HG03520 (cell line): ENCODE measurements around the gene SMYD5.
A peak's percentile ranks its signal among the peaks of the same experiment; 100 is the strongest.
"Not testable (repeated sequence)": the region's sequence is repeated elsewhere in the genome, so short reads cannot be mapped to it uniquely, and the experiment has no call there.

ENCODE experiments used
- ATAC-seq: cut with Tn5 transposase; IDR thresholded peaks from one replicate; pipeline ENCODE4 v1.9.1; 2021; ENCODE audit warnings: mild to moderate bottlenecking, moderate library complexity; ENCODE audit not compliant: unreplicated experiment

Gene SMYD5

DNA sequence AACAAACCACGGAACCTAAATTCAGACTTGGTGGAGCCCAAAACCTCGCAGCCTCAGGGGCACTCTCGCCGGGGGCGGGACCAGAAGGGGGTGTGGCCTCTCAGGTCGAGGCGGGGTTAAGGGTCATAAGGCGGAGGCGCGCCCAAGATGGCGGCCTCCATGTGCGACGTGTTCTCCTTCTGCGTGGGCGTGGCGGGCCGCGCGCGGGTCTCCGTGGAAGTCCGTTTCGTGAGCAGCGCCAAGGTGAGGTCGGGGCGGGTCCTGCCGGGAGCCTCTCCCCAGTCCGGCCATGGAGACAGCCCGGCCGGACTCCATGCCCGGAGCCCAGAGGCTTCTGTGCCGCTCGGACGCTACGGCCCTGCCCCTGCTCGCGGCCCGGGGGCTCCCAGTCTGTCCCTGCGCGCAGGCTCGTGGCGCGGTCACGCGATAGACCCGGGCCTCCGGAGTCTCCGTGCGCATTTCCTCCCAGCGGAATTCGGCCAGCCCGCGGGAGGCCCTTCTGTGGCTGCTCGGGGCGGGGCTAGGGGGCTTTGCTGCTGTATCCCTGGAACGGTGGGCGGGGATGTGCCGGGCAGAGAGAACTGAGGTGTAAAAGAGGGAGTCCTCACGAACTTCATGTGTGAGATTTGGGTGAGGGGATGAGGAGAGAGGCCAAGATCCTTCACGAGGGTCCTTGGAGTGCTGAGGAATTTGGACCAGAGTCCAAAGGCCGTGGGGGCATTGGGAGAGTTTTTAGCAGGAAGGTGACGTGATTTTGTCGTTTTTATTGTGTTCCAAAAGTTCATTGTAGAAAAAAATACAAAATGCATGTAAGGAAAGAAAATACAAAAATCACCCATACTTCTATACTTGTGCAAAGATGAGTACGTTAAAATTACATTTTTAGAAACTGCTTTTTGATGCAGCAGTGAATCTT lies at the start of gene SMYD5:
Gene SMYD5 (plus strand): TSS at position 126 of the 916 bp plus-strand sequence. CDS start 22 bp downstream, at position 148.
- peak; percentile 89 for ATAC-seq

DNA sequence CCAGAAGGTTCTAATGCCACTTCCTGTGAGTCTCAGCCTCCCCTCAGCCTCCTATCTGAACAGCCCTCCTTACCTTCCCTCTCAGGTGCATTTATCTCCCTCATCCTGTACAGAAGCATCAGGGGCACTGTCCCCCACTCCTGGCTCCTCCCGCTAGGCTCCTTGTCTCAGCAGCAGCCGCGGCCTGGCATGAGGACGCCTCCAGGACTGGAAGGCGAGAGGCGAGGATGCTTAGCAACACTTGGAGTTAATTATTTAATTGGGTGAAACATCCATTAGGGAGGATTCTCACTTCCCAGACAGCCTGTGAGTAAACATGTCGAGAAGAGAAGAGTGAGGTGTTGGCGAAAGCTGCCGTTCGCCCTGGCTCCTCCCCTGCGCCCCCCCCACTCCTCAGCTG lies 48.1 kb upstream of the SMYD5 start:
- not testable (repeated sequence) for ATAC-seq

DNA sequence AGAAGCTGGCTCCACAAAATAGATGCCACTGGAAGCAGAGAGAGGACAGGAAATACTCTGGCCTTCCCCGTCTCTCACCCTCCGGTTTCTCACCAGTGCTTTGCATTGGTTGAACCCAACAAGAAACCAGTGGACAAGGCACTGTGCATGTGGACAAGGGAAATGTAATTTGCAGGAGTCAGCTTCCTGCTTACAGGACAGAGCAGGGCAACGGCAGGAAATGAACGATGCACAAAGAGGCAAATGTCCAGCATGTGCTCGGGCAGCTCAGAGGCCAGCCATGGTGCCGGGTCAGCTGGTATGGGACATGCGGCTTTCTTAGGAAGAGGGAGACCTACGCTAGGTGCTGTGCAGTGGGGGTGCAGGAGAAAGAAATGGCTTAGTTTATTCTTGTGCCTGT lies 47.2 kb upstream of the SMYD5 start:
- not testable (repeated sequence) for ATAC-seq

DNA sequence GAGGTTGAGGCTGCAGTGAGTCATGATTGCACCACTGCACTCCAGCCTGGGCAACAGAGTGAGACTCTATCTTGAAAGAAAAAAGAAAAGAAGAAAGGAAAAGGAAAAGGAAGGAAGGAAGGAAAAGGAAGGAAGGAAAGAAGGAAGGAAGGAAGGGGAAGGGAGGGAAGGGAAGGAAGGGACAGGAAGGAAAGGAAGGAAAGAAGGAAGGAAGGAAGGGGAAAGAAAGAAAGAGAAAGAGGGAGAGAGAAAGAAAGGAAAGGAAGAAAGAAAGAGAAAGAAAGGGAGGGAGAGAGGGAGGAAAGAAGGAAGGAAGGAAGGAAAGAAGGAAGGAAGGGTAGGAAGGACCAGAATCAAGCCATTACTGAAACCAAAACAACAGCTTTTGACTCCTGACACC lies 45.7 kb upstream of the SMYD5 start:
- not testable (repeated sequence) for ATAC-seq

DNA sequence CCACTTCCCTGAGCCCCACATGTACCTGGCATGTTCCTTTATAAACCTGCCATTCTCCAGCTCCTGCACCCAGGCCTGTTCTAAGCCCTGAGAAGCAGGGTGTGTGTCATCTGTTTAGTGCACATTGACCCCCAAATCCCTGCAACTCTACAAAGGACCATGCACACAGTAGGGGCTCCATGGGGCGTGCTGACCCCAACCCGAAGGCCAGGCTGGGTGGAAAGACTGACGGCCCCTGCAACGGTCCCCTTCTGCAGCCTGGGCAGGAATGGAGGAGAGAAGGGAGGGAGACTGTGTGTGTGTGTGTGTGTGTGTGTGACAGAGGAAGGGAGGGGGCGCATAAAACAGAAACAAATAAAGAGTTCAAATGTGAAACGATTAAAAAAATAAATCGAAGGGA lies 43.7 kb upstream of the SMYD5 start:
- not testable (repeated sequence) for ATAC-seq

DNA sequence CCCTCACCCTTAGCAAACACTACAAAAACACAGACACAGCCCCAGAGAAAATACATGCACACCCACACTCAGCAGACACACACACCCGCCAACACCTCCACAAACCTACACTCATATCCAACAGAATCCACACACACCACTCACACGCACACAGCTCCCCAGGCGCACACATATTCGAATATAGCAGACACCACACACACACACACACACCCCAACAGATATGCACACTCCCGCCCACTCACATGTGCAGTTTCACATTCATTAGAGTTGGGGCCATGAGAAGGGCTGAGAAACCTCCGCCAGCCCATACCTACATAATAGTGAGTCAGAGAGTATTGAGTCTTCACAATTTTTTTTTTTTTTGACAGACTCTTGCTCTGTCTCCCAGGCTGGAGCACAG lies 41.1 kb upstream of the SMYD5 start:
- peak; percentile 62 for ATAC-seq

DNA sequence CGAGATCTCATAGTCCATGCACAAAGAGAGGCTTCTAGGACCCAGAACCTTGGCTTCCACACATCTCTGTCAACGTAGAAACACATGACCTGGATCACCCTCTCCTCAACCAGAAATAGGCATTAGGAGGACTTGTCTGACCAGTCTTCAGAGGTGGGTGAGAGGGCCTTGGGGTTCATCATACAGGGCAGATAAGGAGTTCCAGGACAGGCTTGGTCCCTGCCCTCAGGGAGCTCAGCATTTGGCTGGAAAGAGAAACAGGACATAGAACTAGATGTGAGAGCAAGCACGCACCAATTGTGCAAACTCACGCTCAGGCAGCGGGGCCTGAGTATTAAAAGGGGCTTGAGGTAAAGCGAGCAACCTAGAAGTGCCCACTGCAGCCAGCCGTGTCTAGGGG lies 40.3 kb upstream of the SMYD5 start:
- ATAC-seq: no peak

DNA sequence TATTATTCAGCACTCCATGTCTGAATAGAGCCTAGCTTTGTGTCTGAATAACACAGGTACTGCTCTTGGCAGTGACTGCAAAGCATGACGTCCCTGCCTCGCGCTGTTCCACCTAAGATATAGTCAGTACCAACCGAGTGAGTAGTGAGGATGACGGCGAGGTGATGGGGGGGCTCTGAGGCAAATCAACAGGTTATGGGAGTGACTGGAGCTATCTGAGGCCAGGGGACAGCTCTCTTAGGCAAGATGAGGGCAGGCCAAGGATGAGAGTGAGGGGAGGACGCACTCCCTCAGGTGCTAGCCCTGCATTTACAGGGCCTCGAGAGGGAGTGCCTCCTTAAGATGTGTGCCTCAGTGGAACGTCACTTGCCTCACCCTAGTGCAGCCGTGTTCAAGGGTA lies 39.8 kb upstream of the SMYD5 start:
- ATAC-seq: no peak

DNA sequence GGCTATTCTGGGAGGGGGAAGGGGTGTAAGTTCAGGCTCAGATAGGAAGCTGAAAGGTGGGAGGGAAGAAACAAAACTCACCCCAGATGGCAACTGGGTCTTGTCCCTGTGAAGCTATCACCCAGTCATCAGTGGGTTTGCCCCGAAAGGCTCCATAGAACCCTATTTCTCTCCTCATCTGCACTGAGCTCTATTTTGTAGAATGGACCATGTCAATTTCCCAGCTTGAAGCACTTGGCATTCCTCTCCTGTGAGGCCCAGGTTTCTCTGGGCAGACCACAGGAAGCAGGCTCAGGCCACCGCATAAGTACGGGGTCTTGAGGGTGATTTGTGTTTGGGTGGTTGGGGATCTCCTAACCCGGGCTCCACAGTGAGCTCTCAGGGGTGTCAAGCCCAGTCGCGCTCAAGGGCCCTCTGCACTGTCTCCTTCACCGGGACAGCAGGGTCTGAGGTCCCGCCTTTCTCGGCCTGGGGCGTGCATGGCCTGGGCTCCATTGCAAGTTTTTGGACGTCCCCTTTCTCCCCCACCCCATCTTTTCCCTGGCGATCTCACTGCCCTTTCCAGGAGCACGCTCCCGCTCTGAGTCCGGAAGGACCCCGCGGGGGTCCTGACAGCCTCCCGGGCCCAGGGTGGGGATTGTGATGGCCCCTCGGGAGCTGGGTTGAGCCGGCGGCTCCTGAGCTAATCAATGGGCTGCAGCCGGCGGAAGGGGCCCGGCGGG lies 38.9 kb upstream of the SMYD5 start:
- no peak for ATAC-seq

DNA sequence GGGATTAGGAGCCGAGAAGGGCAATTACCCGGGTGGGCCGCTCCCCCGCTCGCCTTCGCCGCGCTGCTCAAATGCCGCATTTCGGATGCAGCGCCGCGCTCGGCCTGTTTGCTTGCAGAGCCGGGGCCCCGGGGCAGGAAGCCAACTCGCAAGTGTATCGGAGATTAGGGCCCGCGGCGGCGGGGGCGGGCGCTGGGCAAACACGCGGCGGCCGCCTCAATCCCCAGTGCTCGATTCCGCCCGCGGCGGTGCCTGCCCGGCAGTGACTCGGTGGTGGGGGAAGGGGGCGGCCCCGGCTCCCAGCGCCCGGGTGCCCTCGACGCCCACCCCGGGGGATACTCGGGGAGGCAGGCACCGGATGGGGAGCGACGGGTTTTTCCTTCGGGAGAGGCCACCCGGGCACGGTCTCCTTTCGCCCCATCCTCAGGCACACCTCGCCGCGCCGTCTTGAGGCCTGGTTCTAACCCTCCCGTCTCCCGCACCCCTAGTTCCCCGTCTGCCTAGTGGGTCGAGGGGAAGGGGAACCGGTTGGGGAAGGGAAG lies 38.3 kb upstream of the SMYD5 start:
- ATAC-seq: no peak

DNA sequence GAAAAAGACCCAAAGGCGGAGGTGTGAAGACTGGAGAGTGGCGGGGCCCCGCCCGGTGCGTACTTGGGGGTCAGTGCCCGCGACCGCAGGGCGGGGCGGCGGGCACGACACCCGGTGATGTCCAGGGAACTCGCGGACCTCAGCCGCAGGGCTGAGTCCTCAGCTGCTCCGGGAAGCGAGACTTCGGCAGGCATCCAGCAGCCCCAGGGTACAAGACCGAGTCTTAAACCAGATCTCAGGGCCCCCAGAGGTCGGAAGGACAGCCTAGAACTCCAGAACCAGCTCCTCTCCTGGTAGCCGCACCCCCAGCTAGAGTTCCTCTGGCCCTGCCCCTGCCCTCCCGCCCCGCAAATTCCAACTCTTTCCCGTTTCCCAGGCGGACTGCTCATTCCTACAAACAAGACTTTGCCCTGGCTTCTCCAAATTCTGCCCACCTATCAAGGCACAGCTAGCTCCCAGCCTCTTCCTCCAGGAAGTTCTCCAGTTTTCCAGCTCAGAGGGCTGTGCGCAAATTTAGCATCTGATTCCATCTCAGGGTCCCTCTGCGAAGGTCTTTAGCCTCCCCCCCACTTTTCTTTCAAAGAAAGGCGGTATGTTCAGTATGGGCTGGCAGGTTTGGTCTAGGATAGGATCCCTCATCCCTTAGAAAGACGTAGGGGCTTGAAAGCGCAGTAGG lies 37.7 kb upstream of the SMYD5 start:
- ATAC-seq: no peak

DNA sequence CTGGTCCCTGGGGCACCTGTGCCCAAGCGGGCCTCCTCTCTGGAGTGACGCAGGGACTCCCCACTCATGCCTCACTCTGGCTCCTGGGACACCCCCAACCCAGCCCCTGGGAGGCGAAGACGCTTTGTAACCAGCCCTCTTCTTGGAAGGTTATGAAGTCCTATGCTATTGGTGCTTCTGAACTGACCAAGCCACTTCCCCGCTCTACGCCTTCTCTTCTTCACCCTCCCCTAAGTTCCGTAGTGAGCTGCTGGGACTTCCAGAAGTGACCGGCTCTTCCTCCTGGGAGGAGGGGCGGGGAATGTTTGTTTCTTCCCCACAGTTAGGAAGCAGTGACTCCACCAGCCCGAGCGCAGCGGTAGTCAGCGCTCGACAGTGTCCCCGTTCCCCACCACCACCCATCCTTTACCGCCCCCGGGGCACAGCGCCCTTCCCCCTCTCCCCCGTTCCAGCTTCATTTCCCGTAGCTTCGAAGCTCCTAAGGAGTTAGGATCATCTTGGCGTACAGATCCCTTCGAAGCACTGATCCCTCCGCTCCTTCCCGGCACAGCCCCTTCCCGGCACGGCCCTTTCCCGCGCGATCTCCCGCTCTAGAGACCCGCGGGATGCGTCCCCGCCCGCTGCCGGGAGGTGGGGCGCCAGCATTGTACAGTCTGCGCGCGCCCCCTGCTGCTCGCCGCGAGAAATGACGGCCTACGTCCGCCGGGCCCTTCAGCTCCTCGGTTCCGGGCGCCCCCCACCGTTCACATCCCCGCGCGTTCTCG lies 37.0 kb upstream of the SMYD5 start:
- ATAC-seq: peak; percentile 71

DNA sequence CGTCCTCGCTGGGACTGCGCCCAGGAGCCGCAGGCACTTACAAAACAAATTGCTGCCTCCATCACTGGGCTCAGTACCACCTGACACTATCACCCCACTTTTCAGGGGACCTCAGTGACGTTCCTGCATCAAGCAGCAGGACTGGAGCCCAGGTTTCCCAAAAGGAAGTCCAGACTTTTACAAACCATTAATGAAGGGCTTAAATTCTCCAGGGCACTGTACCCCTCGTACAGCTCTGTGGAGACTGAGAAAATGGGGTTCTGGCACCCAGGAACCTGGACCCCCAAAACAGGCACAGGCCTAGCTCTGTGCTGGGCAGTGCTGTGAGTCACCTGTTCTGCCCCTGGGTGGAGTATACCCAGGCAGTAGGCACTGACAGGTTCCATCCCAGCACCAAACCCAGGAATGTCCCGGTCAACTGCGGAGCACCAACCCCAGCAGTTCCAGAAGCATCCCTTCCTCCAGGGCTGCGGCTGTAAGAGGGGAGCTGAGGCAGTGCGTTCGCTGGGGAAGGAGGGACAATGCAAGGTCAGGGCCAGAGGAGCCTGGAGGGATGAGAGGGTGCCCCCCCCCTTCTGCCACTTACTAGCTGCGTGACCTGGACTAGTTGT lies 36.3 kb upstream of the SMYD5 start:
- no peak for ATAC-seq

DNA sequence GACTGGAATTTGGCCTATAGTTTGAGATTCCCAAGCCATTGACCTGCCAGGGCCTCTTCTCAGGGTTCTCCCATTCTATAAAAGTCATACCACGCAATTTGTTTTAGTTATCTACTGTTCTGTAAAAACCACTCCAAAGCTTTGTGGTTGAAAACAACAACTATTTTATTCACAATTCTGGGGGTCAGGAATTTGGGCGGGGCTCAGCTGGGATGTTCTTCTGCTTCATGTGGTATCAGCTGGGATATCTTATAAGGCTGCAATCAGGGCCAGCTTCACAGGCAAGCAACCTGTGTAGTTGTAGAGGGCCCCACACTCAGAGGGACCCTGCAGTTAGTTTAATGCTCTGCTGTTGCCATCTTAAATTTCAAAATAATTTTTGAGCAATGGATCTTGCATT lies 28.1 kb upstream of the SMYD5 start:
- no peak for ATAC-seq

DNA sequence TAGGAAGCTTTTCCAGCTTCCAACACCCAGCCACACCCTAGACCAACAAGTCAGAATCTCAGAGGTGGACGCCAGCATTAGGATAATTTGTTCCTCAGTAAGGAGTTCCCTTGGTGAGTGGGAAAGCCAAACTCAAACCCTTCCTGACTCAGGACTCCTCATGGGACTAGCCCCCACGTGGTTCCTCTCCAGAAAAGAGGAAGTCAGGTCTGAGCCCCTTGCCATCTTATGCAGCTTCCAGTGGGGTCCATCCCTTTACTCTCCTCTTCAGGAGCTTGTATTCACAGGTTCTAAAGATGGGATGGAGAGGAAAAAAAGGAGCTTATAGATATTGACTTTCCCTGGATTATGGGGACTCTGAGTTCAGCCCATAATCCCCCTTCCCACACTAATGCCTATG lies 26.5 kb upstream of the SMYD5 start:
- ATAC-seq: no peak

DNA sequence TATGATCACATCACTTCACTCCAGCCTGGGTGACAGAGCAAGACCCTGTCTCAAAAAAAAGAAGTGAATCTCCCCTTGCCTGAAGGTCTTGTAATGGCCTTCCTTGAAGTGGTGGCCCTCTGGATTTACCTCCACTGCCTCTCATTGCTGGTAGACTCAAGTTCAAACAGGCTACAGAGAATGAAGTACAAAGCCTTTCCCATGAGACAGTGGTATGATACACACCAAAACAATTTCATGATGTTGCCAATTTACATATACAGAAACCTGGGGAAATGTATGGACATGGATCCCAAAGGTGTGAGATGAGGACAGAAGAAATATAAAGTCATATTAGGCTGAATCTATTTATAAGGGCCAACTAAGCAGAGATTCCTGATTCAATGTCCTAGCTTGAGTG lies 16.5 kb upstream of the SMYD5 start:
- no peak for ATAC-seq

DNA sequence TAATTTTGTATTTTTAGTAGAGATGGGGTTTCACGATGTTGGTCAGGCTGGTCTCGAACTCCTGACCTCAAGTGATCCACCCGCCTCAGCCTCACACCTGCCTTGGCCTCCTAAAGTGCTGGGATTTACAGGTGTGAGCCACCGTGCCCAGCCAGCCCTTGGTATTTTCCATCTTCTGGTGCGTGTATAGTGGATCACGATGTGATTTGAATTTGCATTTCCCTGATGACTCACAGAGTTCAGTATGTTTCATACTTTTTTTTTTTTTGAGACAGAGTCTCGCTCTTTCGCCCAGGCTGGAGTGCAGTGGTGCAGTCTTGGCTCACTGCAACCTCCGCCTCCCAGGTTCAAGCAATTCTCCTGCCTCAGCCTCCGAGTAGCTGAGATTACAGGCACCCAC lies 13.8 kb upstream of the SMYD5 start:
- not testable (repeated sequence) for ATAC-seq

DNA sequence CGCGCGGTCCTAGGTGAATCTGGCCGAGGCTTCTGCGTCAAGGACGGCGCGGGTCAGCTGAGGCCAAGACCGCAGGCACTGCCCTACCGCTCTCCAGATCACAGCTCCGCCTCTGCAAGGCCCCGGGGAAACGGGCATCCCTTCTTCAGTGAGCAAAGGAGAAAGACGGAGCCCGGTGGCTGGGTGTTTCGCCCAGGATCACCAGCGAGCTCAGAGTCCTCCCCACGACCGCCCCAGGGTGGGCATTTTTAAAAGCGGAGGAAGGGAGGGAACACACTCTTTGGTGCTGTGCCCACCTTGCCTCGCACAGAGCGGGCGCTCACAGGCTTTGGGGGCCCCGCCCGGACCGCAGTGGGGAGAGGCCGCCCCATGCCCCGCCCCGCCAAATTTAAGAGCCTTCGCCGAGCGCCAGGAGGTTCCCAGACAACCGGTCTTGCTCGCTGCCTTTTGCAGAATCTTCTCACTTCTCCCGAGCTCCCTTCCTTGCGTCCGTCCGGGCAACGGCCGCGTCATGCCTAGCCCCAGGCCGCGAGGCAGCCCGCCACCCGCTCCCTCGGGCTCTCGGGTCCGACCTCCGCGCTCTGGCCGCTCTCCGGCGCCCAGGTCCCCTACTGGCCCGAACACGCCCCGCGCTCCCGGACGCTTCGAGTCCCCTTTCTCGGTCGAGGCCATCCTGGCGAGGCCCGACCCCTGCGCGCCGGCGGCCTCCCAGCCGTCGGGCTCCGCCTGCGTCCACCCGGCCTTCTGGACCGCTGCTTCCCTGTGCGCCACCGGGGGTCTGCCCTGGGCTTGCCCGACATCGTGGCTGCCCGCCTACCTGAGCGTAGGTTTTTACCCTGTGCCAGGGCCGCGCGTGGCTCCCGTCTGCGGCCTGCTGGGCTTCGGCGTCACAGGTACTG lies 11.6 kb upstream of the SMYD5 start, which contains the start of gene NOTO:
Gene NOTO (plus strand): TSS at position 419 of the 899 bp plus-strand sequence. CDS start 93 bp downstream, at position 512.
- ATAC-seq: no peak
